HG02678 (cell line): Measurements from ENCODE around the gene FBXO38.
A peak's percentile ranks its signal among the peaks of the same experiment; 100 is the strongest.

Experiments used
- ATAC-seq: cut with Tn5 transposase; IDR thresholded peaks from one replicate; pipeline ENCODE4 v1.9.1; 2021; ENCODE audit warnings: mild to moderate bottlenecking, moderate library complexity; ENCODE audit not compliant: unreplicated experiment

FBXO38 gene

DNA sequence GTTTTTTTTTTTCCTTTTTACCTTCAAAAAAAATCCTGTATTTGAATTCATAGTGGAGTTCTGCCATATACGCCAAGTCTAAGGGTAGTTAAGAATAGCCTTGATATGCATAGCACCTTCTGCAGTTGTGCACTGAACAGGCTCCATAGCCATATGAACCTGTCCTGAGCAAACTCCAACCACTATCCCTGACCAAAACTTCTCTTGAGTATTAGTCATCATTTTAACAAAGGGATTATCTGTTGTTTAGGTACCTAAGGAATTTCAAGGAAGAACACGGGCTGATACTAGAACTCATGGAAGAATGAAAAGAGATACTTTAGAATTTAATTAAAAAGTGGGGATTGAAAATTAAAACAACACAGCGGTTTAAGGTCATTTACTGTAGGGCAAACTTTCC lies 1.9 kb upstream of the FBXO38 start:
- no peak for ATAC-seq

DNA sequence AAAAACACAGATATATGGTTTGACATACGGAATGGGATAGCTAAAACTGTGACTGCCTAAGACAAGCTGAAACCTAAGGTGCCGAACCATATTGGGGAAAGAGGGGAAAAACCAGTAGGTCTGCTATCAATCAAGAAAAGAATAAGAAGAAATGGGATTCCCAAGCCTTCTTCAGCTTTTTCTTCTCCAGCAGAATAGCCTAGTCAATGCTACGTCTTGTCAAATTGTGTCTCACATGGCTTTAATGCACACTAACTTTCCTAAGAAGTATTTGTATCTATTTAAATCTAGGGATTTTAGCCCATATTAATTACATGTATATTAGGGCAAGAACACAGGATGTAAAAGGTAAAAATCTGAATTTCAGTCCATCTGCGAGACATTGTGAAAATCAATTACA lies 797 bp upstream of the FBXO38 start:
- no peak for ATAC-seq

DNA sequence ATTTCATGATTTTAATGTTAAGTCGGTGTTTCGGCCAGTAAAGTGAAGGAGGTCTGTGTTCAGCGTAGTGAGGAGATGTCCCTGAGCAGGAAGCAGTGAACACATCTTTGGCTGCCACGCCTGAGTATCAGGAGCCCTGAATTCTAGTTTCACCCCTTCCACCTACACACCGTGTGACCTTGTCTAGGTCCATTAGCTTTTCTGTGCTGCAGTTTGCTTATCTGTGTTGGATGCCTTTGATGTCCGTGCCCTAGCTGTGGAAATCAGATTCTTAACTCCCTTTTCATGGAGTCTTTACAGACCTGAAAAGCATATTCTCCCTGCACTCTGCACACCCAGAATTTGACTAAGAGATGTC lies 601 bp downstream of the FBXO38 start:
- peak; percentile 17 for ATAC-seq

DNA sequence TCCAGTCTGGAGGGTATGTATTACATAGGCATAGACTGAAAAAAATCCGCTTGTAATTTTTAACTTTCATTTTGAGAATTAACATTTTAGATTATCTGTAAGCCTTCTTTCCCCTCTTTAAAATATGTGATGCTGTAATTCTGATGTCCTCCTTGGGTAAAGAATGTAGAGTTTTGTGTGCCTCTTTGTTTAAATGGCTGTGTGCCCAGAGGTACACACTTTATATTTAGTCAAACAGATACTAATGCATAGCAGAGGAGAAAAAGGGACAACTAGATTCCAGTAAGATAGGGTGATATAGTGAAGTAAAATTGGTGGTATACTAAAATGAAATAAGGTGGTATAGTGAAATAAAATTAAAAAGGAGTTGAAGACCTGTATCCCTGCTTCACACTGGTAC lies 1.3 kb downstream of the FBXO38 start:
- no peak for ATAC-seq

DNA sequence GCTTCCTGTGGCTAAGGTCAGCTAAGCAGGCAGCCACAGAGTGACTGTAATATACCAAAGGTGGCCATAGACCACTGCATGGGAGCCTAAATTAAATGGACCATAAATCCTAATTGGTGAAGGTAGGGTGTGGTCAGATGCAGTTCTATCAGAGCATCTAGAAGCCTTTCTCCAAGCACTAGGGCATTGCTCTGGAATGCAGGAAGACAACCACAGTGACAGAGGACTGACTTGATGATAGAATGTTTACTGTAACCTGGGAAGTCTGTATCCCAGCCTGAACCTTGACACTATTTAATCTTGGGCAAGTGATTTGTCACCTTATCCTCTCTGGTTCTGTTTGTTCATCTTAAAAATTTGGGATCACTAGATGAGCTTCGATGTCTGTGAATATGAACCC lies 2.3 kb downstream of the FBXO38 start:
- no peak for ATAC-seq

DNA sequence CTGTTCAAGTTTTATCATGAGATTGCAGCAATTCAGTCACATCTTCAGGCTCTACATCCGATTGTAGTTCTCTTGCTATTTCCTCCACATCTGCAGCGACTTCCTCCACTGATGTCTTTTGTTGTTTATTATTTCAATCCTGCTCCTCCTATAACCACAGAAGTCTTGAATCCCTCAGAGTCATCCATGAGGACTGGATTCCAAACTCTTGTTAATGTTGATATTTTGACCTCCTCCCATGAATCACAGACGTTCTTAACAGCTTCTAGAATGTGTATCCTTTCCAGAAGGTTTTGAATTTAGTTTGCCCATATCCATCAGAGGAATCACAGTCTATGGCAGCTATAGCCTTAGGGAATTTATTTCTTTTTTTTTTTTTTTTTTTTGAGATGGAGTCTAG lies 3.6 kb downstream of the FBXO38 start:
- ATAC-seq, result no peak

DNA sequence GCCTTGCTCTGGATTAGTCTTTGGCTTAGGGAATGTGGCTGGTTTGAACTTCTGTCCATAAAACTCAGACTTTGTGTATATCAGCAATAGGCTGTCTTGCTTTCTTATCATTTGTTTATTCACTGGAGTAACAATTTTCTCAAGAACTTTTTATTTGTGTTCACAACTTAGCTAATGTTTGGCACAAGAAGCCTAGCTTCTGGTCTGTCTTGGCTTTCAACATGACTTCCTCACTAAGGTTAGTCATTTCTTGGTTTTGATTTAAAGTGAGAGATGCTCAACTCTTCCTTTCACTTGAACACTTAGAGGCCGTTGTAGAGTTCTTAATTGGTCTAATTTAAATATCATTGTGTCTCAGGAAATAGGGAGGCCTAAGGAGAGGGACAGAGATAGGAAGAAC lies 4.9 kb downstream of the FBXO38 start:
- no peak for ATAC-seq

DNA sequence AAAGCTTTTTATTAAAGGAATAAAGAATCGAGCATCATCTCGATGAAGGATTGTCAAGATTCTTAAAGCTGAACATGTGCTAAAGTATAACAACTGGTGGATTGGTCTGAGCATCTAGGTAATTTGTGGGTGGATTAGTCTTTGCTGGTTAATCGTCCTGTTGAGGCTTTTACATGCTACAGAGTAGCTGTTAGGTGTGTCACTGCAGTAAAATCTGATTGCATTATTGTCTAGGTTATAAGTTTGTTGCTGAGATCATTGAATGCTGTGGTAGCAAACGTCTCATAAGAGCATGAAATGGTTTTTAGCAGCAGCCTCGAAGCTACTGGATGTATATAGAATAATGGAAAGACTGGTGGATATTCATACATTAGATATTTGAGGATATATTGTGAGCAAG lies 7.2 kb downstream of the FBXO38 start:
- ATAC-seq, result no peak

DNA sequence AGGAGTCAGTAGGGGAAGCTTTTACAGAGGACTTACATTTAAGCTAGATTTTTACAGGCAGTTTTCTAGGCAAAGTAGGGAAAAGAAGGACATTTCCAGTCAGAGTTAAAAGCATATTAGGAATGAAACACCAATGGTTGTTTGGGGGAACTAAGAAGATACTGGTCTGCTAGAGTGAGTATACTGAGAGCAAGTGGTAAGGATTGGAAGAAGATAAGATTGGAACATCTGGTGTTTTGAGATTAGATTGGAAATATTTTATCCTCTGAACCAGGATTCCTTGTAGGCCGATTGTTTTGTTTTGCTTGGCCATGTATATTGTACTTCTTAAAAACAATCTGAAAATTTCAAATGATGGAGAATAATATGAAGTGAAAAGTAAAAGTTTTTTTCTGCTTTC lies 7.7 kb downstream of the FBXO38 start:
- no peak for ATAC-seq

DNA sequence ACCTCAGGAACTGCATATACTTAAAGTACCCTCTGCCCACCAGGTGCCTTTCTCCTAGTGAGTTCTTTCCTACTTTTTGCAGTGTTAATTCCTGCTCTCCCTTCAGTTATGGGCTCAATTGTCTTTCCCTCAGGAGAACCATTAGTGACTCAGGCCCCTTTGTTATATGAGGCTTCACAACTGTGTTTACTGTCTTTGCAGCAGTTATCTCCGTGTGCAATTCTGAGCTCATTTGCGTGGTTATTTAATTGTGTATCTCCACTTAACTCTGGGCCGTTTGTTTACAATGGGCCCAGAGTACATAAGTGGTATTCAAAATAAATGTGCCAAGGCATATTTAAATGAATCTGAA lies 9.6 kb downstream of the FBXO38 start:
- no peak for ATAC-seq

DNA sequence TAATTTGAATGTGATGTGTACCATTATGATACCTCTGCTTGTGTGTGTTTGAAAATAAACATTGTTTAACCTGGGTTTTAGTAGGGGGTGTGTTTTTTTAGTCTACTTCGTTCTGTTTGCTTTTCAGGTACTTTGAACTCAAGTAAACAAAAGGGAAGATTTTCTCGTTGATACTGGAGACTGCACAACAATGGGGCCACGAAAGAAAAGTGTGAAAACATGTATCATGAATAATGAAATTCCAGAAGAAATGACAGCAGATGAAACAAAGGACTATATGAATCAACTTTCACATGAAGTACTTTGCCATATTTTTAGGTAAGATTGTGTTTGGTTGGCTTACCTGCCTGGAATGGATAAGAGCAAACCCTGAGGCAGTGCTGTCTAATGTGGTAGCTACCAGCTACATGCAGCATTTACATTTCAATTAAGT lies 10.8 kb downstream of the FBXO38 start:
- no peak for ATAC-seq

DNA sequence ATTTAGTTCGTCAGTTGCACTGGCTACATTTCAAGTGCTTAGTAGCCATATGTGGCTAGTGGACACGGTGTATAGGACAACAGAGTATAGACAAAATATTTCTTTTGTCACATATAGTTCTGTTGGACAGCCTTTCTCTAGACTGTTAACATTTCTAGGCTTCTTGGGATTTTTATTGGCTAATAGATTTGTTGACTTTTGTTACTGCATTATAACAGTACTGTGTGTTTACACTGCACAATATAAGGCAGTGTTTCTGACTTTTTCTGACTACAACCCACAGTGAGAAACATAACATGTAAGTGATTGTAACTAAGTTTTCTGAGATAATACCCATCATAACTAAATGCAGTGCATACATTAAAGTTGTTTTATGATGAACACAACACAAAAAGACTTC lies 11.3 kb downstream of the FBXO38 start:
- ATAC-seq, result no peak

DNA sequence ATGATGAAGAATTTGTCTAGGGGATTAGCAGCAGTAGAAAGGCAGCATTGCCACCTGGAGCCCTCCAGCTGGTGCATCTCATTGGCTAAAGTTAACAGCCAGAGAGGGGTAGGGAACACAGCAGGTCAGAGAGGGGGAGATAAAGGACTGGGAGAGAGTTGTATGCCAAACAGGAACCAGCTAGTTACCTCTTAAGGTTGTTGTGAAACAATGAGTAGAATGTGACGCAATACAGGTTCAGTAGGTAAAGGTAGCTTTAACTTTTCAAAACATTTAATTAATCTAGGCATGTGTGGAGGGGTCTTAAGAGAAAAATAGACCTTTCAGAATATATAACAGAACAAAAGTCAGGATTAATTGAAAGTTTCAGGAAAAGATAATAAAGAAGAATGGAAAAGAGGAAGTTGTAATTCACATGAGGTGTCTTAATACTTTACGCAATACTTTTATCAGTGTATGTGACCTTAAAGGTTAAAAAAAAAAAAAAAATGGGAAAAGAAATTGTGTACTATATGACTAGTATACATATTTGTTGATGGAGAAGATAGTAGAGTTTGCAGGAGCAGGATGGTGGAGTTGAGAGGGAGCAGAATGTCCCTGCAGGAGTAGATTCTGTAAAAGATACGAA lies 14.3 kb downstream of the FBXO38 start:
- no peak for ATAC-seq

DNA sequence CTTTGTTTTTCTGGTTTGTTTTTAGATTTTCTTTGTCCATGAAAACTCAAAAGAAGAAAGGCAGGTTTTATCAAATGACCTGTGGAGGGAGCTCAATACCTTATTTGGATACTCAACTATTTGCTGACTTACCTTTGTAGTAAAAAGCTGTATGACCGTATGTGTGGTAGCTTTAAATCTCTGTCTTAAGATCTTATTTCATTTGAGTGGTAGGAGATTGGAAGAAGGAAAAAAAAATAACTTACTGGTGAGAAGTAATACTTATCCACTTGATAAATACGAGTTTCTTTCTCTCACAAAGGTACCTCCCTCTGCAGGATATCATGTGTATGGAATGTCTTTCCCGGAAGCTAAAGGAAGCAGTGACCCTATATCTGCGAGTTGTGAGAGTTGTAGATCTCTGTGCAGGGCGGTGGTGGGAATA lies 15.0 kb downstream of the FBXO38 start:
- no peak for ATAC-seq

DNA sequence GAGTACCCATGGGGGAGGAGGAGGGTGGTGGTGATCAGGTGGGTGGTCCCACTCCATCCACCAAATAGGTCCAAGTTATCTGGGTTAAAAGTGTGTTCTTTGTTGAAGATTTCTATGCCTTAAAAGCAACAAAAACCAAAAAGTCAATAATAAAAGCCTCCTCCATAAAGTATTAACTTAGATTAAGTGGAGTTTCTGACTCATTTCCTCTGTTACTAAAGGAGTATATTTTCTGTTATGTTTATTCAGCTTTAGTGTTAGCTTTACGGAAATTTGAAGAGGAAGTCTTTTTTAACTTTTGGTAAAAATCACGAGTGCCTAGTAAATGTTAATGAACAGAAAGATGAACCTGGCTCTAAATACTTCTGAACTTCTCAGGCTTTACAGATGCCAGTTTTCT lies 17.8 kb downstream of the FBXO38 start:
- ATAC-seq, result no peak

DNA sequence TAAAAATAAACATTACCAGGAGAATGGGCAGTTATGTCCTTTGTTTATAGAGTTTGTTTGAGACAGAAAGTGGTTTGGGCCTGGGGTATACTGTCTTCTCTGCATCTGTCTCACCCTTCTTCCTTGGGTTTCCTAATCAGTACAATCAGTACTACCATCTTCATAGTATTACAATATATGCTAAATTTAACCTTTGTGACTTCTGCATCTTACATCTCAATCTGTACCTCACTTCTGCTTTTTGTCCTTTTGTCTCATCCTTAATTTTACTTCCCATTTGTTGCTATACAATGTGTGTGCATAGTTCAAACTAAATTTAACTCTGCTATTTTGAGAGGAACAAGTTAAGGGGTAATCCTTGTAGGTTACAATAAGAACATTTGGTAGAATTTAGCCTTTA lies 19.6 kb downstream of the FBXO38 start:
- peak; percentile 73 for ATAC-seq

DNA sequence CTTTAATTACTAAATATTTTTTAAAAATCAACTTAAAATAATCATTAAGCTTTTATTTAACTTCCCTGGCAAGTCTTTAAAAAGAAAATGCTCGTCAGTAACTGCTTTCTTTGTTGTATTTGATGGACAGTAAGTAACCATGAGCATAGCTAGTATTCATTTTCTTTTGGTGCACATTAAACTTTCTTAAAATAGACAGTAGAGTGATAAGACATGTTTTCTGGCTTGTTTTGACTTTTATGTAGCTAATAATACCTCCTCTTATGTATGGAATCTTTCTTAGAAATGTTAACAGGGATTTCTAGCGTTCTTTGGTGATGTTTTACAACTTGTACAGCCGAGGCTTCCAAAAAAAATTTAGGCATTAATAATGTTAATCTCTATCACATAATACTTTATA lies 22.6 kb downstream of the FBXO38 start:
- no peak for ATAC-seq

DNA sequence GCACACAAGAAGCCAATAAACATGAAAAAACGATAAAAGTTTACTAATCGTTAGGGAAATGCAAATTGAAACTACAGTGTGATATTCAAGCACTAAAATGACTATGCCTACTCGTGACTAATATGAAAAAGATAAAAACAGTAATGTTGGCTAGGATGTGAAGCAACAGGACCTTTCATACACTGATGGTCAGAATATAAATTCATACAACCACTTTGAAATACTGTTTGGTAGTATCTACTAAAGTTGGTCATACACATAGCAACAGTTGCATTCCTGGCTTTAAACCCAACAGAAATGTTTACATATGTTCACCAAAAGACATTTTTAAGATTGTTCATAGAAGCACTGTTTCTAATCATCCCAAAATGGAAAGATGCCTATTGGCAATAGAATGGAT lies 24.3 kb downstream of the FBXO38 start:
- ATAC-seq, result no peak

DNA sequence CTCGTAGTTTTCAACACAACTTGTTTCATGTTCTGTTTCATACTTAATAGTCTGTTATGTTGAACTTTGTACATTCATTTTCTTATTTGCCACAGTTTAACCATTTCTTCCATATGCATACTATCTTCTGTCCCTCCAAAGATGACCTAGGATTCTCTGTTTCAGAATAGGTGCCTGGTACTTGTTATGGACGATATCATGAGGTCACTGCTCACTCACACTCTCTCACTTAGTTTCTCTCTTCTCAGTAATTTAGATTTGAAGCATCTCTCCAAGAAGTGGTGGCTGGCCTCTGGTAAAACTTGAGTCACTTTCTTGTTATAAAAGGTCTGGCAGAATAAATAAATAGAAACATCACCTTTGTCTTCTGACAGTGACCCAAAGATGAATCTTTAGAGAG lies 28.4 kb downstream of the FBXO38 start:
- ATAC-seq, result no peak

DNA sequence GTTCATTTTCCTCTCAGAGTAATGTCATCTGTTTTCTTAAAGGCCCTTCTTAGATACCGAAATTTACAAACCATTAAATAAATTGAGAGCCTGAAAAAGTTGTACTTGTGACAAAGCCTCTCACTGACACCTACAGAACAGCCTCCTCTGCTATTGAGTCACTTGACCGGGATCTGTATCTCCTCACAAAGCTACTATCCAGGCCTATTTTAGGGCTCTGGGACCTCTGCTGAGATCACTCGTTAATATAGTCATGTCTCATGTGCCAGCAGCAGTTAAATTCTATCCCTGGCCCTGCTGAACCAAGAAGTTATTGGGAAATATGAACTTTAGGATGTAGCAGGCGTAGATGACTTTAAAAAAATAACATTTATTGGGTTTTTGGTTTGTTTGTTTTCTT lies 31.1 kb downstream of the FBXO38 start:
- ATAC-seq, result no peak

DNA sequence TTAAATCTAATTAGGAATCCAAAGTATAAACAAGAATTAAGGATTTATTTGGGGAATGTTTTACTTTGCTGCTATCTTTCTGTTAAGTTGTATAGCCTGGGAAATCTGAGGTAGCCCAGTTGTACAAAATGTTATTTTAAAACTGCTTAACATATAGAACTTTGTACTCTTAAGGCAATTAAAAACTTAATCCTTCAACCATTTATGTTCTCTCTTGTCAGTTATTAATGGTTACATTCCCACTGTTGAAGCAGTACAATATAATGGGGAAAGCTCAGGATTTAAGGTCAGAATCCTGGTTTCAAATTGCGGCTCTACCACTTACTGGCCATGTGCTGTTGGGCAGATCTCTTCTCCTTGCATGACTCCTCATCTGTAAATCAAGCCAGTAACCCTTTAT lies 32.7 kb downstream of the FBXO38 start:
- ATAC-seq, result no peak

DNA sequence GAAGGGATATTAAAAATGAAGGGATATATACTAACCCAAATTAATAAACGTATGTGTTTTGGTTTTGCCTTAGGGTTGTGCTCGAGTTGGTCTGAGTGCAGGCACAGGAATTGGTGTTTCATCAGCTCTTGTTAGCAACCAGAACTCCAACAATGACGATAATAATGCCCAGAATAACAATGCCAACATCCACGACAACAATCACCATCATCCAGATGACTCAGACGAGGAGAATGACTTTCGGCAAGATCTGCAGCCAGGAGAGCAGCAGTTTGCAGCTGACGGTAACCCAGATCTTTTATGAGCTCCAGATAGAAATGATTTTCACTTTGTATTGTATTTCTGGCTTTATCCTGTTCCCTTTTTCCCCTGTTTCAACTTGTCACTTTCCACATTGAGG lies 33.2 kb downstream of the FBXO38 start:
- ATAC-seq, result no peak

DNA sequence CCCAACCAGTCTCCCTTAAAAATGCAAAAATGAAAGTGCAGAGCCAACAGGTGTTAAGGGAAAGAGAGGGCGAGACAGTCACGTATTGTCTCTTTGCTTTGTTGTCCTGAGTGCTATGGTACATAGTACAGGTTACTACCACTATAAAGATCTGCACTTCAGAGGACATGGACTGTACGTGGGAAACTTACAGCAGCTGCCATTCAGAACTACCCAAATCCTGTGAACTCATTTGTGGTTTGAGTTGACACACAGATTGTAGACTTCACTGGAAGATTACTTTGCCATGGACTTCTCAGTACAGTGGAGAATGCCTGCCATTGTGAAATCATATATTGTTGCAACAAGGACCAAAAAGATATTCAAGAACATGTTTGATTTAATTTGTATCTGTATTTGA lies 34.8 kb downstream of the FBXO38 start:
- ATAC-seq, result no peak

DNA sequence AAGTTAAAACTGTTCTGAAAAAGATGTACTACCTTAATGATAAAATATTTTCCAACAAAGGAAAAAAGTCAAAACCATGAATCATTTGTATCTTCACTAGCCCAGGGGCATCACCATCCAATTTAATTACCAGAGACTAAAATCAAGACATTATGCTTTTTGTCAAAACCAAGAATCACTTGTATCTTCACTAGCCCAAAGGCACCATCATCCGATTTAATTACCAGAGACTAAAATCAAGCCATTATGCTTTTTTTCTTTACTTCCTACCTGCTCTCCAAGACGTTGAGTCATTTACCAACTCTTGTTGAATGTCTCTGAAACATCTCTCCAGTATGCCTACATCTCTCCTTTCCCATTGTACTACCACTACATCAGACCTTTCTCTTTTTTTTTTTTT lies 37.9 kb downstream of the FBXO38 start:
- no peak for ATAC-seq
